Measurements from ENCODE around the gene EIF4EBP2.

EIF4EBP2 gene

DNA sequence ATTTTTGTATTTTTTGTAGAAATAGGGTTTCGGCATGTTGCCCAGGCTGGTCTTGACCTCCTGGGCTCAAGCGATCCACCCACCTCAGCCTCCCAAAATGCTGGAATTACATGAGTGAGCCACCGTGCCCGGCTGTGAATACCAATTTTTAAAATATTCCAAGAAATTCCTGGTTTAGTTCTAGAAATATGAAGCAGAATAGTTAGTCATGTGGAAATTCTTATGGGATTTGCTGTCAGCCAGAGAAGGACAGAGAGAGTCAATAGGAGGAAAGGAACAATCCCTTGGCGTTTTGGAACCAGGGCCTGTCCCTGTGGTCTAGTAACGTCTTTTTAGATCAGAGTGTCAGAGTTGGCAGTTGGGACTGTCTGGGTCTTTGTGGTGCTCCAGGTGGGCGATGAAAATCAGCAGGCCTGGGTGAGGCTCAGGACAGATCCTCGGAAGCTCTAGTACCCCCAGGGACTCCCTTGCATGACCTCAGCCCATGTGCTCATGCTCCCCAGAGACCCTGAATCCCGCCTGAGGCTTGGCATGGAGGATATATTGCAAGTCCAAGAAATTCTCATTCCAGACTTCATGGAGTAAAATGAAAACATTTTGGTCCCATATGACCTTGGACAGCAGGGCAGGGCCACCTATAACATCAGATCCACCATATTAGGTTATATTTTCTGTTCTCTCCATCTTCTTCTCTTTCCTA, 29.8 kb downstream of the EIF4EBP2 start:
- DNase-seq = no peak

DNA sequence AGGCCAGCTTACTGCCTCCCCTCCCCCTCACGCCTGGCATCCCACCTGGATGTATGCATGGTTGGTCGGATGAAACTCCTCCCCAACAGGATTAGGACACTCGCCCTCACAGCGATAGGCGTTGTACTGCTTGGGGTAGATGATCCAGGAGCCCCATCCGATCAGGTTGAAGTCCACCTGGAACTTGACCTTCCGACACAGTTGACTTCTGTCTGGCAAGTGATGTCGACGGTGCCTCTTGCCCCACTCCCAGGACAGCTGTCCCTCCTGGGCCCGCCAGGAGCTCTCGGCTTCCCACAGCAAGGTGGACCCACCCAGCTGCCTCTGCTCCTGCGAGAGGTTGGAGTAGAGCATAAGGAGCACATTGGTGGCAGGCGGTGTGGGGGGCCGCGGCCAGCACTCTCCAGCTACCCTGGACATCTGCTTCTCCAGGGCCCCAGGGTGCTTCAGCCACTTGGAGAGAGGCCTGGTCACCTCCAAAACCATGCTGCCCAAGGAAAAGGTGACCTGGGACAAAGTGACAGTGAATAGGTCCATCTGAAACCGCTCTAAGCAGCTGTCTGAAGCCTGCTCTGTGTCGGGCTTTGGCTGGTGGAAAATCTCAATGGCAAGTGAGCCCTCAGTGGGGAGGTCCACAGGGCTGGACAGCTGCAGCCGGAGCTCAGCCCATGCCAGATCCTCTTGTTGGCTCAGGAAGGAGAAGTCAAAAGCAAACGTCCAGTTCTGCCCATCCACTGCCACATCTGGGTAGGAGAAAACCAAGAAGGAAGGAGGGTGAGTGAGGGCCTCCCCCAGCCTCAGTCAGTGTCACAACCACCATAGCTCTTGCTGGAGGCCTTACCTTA, 31.5 kb downstream of the EIF4EBP2 start:
- no peak for DNase-seq

DNA sequence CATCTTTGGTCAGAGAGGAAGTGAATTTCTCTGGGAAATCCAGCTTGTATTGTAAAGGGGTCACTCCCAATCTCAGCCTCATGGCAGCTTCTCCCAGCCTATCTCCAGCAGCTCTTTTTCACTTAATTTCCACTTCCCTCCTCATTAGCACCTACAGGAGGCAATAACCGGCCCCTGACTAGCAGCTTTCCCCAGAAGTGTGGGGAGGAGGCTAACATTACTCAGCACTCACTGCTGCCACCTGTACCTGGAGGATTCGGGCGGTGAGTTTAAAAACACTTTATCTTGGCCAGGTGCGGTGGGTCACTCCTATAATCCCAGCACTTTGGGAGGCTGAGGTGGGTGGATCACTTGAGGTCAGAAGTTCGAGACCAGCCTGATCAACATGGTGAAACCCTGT, 33.8 kb downstream of the EIF4EBP2 start:
- DNase-seq = no peak

DNA sequence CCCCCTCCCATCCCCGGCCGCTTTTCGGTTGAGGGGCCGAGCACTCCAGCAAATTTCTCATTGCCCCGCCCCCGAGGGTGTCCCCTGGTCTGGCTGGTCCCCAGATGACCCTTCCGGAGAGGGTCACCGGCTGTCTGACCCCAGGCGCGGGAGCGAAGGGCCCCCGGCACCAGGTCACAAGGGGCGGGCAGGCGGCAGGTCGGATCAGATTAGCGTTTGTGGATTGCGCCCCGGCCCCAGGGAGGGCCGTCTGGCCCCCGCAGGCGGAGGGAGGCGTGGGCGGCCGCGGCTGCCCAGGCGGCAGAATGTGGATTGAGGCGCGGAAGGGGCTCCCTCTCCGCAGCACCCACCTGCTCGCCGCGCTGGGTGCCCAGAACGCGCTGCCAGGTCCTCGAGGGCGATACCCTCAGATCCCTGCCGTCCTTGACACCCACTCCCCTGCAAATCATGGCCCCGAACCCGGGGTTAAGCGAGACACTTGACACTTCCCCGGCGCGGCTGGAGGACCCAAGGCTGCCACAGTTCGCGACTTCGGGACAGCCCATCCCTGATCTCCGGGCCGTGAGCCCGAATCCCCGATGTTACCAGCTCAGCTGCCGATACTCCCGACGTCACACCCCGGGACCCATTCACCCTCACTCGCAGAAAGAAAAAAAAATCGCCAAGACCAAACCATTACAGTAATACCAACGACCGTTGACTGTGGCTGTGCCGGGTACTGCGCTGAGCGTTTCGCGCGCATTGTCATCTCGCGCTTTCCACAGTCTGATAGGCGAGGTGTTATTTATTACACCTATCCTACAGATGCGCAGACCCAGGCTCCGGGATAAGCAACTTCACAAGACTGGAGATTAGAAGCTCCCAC, 36.6 kb downstream of the EIF4EBP2 start:
- DNase-seq = no peak

DNA sequence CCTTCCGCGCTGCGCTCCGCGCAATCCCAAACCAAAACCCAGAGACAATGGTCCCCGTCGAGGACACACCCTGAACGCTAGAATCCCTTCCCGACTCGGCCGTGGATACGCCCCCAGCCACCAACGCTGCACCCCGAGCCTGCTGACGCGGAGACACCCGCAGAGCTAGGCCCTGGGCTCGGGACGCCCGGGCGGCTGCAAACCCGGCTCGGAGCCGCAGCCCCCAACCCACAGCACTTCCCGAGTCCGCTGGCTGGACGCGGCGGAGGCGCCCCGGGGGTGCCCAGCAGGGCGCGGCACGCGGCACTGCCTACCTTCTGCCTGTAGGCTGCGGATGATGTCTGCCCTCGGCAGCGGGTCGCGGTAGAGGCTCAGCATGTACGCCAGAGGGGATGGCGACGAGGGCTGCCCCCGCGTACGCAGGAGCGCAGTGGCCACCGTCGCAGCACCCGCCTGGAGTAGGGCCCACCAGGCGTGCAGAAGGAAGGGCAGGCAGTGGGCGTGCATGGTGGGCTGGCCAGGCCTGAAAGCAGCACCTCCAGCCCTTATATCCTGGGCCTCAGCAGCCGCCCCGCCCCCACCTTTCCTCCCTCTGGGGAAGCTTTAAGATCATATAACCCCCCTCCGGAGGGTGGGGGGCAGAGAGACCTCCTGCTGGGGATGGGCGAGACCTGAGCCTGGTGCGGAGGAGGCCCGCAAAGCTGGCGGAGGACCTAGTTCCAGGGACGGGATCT, 37.4 kb downstream of the EIF4EBP2 start, which contains the start of gene NODAL:
TSS of gene NODAL (minus strand) at position 521 of the 734 bp plus-strand sequence. CDS start at position 507, 14 bp downstream.
- peak in 1 of 2 experiments; percentile 6 for DNase-seq

DNA sequence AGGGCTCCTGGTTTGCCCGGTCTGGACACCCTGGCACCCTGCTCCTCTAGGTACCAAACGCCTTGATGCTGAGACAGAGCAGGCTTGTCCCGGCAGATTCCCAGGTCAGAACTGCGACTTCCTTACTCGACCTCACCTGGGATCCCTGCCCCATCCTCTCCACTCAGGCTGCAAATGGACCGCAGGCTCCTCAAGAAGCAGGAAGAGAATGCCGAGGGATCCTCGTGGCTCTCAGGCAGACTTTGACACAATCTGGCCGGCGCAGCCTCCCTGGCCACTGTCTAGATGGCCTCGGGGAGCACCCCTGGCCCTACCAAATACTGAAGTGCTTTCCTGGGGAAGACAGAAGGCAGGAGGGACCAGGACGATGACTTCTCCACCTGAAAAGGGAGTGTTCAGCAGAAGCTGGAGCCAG, 38.0 kb downstream of the EIF4EBP2 start:
- DNase-seq = no peak

DNA sequence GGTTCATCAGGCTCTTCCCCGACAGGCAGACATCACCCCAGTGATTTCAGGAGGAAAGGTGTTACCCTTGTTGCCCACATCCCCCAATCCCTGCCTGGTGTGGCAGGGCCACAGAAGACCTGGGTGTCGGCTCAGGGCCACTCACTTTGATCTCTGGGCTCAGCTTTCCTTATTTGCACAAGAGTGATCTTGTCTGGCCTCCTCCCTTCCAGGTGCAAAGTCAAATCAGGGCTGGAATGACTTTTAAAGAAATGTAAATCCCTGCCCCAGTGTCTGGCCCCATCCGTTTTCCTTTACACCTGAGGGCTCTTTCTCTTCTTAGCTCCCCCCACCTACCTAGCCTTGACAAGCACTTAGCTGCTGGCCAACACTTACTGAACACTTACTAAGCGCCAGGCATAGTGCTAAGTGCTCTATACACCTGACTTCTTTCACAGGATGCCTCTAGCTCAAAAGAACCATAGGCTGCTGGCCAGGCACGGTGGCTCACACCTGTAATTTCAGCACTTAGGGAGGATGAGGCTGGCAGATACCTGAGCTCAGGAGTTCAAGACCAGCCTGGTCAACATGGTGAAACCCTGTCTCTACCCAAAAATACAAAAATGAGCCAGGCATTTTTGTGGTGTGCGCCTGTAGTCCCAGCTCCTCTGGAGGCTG, 38.5 kb downstream of the EIF4EBP2 start:
- no peak for DNase-seq

DNA sequence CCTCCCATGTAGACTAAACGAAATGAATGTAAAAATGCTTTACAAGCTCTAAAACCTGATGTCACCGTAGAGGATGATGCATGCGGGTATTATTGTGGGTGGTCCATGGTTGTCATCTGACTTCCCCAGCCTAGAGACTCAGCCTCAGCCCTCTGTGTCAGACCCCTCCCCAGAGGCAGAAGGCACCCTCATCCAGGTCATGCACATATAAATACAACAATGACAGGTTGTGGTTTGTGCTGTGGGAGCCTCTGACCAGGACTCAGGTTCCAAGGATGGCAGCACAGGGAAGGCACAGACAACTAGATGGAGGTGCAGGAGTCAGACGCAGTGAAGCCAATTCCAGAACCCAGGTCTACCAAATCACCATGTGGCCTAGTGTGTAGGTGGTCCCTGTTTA, 40.8 kb downstream of the EIF4EBP2 start:
- no peak for DNase-seq

DNA sequence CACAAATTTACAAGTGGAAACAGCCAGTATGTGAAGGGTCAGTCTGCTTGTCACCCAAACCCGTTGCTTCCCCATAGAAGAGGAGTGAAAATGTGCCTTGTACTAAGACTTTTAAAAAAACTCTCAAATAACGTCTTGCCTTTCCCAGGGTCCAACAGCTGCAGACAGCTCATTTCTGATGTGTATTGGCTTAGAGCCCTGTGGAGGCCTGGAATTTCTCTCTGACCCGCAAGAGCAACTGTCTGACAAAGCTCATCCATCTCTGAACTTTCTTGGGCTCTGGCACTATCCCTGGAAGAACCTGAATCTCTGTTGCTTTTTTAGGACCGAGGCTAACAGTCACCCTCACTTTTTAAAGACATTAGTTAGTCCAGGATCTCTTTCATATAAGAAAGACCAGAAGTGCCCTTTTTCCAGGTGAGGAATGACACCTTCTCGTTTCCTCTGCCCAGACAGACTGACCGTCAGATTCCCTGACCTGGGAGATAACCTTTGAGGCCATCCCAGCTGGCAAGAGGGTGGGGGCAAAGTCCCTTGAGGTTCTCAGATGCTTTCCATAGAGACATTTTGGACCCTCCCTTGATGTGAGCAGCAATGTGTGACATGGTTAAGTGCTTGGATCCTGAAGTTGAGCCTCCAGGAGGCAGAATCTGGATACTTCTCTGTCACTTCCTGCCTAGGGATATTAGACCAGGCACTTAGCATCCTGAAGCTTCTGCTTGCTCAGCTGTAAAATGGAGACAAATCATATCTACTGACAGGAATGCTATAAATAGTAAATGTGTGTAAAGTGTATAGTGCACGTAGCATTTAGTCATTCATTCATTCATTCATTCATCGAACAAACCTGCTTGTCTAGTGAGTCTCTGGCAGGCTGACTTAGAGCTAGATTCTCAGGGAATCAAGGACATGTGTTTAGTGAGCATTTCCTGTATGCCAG, 42.0 kb downstream of the EIF4EBP2 start:
- DNase-seq = no peak

DNA sequence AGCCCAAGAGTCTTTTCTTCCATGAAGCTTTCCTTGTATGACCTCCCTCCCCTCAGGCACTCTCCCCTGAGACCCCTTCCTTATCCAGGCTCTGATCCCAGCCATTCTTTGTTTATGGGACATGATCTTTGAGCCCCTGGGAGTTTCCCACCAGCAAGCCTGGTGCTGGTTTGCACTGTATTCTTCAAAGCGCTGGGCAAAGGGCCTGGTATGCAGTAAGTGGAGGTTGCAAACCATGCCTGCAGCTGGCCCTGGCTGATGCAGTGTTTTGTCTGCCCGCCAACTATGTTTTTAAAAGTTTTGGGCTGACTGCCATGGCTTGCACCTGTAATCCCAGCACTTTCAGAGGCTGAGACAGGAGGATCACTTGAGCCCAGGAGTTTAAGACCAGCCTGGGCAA, 44.3 kb downstream of the EIF4EBP2 start:
- no peak for DNase-seq

DNA sequence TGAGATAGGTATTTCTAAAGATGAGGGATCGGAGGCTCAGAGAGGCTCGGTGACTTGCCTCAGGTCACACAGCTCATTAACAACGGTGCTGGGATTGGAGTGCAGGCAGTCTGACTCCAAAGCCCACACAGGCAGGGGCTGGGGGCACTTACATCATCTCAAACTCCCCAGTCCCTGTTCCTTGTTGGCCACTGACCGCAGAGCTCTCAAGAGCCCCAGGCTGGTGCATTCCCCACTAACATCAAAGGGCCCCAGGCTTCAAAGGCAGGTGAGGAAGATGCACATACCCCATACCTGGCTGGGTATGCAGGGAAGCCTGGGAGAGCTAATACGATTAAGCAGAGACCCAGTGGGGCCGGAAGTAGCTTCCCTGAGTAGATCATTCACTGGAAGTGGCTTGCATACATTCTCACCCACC, 51.3 kb downstream of the EIF4EBP2 start:
- DNase-seq = no peak

DNA sequence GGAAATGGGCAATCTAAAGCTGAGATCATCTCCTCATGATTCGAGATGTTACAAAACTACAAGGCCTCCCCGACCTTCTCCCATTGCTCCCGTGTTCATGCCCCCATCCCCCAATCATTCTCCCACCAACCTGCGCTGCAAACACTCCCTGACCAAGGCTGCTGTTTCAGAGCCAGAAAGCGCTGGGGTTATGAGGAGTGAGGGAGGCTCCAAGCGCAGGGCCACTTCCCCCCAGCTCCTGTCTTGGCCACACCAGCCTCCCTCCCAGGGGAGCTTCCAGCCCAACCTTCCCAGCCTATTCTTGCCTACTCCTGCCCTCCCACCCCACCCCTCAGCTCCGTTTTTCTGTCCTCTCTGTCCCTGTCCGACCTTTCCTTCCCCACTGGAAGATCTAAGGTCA, 52.2 kb downstream of the EIF4EBP2 start:
- no peak for DNase-seq

DNA sequence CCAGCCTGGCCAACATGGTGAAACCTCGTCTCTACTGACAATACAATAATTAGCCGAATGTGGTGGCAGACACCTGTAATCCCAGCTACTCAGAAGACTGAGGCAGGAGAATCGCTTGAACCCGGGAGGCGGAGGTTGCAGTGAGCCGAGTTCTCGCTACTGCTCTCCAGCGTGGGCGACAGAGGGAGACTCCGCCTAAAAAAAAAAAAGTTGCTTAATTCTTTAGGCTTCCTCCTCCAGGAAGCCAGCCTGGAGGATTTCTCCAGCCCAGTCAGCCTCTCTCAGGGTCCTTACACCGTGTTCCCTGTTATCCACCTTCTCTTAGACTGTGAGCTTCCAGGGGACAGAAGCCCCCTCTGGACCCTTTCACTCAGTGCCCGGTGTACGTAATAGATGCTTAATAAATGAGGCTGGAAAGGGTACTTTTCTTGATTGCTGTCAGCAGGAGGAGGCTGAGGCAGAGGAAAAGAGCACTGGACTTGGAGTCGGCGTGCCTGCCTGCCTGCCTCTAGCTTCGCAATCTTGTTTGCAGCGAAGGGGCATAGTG, 53.9 kb downstream of the EIF4EBP2 start:
- no peak for DNase-seq

DNA sequence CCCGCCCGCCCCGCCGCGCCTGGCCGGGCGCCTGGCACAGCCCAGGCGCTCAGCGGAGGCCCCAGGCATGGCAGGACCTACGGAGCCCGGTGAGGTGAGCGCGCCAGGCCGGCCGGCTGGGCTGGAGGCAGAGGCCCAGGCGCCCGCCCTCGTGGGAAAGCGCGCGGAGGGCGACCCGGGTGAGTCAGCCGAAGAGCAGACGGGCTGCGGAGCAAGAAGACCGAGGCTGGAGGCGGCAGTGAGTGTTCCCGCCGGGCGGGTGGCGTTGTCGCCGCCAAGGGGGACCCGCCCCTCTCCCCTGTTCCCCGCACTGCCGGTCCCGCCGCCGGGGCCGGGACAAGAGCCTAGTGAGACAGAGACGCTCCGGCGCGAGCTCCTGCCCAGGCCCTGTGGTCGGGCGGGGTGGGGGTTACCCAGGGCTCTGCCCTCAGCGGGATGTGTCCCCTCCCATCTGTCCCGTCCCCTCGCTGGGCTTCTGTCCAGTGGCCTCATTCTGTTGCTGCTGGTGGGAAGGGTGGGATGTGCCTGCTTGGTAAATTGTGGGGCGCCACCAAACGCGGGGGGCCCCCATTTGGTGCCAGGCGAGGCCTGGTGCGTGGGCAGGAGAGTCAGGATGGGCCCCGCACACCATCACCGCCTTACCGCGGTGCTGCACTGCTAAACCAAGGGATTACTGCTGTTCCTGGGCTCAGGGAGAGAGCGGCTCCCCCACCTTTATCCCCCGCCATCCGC, 54.5 kb downstream of the EIF4EBP2 start:
- peak in 1 of 2 experiments; percentile 18 for DNase-seq

DNA sequence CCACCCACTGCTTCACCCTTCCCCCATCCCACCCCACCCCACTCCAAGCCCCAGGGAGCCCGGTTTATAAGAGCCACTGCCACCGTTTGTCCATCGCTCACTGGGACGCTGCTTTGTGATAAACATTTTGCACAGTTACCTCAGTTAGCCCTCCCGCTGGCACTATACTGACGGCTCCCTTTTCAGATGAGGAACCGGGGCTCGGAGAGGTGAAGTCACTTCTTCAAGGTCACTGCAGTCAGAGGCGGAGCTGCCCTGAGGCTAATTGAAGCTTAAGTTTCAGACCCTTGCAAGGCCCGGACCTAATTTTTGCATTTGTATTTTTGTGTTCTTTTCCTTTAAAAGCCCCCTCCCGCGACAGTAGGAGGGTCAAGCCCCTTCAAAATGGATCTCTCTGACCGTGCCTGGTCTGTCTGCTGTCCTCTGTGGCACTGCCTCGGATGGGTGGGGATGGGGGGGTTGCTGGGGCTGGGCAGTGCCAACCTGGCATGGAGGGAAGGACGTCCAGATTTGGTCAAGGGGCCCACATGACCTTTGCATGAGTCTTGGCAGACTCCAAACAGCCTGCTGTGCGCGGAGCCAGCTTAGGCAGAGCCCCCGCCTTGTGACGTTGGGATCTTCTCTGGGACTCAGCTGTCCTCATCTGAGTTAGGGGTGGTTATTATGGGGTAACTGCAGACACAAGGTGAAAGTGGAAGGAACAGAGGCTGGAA, 55.3 kb downstream of the EIF4EBP2 start:
- no peak for DNase-seq

DNA sequence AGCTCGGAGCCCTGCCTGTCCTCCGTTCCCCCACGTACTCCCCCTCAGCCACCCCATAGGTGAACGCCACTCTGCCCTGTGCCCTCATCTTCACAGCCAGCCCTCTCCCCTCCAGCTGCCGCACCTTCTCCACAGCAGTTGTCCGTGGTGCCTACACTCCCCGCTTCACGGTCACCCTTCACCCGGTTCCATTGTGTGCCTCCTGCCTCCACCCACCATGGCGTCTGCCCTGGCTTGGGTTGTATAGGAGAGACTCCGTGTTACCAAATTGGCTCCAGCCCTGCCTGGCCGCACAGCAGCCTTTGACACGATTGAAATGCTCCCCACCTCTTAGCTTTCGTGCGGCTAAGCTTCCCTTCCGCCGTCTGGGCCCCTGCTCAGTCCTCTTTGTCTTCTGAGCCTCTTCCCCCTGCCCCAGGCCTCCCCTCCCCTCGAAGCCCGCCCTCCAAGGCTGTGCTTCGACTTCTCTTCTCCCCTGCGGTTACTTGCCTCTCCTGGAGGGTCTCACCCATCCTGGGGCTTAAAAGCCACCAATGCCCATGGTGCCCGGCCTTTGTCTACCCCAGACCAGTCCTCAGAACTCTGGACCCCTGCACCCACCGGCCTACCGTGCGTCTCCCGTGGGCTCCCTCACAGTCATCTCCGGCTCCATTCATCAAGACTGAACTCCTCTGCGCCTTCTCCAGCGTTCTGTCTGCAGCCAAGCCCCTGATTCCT, 56.0 kb downstream of the EIF4EBP2 start:
- DNase-seq = no peak

DNA sequence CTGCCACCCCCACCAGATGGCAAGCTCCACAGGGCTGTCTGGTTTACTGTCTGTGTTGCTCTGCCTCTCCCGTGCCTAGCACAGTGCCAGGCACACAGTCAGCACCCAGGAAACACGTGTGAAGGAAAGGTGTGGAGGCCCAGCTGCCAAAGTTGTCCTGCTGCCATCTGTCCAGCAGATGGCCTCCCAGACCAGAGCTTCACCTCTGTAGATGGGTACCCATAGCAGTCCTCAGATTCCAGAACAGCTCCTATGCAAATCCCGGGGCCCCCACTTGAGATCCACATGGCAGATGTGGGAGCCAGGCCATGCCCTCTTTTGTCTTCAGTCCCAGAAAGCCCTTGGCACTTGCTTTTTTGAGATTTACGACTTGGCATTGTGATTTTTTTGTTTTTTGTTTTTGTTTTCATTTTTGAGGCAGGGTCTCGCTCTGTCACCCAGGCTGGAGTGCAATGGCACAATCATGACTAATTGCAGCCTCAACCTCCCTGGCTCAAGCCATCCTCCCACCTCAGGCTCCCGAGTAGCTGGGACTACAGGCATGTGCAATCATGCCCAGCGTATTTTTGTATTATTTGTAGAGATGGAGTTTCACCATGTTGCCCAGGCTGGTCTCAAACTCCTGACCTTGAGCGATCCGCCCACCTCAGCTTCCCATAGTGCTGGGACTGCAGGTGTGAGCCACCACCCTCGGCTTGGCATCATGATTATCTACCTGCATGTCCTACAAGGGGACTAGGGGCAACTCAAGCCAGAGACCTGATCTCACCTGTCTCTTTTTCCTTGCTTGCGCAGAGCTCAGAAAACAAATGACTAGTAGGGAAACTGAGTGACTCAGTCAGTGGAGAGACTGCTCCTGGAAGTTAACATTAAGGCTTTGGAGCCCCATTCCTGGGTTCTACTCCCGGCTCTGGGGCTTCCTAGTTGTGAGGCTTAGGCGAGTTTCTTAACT, 57.7 kb downstream of the EIF4EBP2 start:
- peak in 1 of 2 experiments; percentile 27 for DNase-seq
